T-helper 1 cell (primary cell): ENCODE data around the gene BMP8B.

Experiments
- DNase-seq, 5 donors: peaks; one replicate each; pipeline ENCODE4 v3.0.0-alpha.2; 2012 to 2020

BMP8B gene

DNA sequence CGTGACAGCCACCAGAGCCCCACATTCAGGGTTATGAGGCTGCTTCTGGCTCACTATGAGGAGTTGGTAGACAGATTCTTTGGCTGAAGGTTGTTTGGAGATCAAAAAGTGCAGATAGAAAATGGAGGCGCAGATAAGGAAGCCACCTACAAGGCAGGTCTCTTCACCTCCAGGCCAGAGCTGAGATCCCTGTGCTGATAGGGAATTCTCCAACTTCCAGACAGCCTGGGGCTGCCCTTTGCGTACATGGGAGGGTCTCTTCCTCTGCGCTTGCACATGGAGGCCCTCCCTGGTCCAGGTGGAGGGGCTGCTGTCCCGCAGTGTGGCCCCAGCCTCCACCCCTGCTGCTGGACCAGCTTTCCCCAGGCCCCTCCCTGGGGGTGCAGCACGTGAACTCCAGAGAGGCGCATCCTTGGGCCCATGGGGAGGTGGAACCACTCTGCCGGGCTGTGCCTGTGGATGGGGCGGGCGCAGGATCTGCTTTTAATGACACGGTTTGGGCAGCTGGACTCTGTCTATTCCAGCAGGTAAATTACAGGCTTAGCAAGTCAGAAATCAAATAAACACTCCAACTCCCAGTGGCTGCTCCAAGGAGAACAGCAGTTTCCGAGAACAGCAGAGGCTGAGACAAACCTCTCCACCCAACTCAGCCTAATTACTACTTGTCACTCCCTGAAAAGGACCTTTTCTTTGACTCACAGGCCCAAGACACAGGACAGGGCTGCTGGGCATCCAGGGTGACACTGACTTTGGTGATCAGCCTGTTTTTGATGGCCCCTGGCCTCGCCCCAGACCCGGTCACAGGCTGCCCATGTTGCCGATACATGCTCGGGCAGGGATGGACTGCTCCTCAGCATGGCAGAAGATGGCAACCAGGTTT, 29.9 kb downstream of the BMP8B start:
- DNase-seq = no peak

DNA sequence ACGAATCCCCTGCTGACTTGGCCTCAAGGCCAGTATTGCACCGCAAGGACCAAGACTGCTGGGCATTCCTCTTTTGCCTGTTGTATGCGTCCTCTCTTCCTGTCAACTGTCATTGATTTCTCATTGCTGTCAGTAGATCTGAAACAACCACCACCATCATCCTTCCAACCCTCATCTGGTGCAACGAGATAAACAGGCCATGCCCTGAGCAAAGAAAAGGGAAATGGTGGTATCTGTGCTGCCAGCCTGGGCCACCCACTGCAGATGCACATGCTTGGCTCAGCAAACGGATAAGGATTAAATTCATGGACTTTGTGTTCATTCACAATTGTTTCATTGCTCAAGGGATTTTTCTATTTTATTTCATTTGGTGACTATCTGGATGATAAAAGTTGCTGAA, 31.2 kb downstream of the BMP8B start:
- no peak for DNase-seq

DNA sequence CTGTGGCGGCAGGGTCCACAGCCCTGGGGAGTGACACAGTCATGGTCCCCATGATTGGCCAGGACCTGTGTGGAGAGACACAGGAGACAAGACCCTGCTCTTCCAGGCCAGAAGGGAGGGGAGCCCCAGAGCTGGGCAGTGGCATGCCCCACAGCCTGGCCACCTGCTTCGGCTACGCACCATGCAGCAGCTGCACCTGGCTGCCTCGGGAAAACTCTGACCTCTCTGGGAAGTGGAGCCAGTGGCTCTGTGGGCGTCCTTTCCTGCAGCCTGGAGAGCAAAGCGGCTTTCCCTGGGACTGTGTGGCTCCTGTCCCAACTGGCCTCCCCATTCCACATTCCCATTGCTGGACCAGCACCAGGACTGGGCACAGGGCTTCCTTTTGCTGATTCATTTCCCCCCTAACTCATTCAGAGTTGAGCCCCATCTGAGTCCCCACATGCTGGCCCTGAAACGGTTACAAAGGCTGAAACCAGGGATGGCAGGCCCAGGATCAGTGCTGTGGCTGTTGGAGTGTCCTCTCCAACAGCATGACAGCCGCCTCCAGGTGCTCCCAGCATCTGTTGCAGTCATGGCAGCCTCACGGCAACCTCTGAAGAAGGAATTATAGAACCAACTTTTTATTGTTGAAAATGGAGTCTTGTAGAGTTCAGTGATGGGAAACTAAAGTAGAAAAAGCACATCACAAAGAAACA, 32.6 kb downstream of the BMP8B start:
- no peak for DNase-seq

DNA sequence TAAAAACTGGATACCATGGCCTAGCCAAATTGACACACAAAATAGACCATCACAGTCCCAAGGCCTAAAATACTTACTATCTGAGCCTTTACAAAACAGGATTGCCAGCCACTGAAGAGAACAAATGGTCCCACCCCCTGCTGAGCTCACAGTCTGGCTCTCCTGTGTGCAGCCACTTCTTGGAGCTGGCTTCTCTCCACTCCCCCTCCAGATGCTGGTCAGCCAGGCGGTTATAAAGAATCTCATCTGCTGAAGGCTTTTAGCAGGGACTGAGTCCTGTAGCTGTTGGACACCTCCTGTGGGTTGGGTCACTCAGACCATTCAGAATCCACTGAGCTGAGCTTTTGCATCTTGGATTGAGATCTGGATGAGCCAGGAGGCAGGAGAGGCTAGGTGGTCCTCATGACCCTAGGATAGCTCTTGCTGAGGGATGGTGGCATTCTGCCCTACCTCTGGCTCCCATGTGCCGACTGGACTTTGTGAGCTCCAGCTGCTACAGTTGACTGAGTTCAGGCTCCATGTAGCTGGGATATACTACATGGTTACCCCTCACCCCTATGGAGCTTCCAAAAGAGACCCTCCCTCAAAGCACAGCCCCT, 33.7 kb downstream of the BMP8B start:
- no peak for DNase-seq

DNA sequence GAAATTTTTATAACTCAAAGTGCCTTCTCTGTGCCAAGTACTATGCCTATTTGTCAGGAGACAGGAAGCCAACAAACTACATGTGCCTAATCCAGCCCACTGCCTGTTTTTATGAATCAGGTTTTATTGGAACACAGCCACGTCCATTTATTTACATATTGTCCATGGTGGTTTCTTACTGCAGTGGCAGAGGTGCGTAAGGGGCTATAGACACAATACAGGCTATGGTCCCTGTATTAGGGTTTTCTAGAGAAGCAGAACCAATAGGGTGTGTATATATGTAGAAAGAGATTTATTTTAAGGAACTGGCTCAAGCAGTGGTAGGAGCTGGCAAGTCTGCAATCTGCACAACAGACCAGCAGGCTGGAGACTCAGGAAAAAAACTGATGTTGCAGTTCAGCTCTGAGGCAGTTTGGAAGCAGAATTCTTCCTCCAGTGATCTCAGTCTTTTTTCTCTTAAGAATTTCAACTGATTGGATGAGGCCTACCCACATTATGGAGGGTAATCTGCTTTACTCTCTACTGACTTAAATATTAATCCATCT, 34.6 kb downstream of the BMP8B start:
- DNase-seq = no peak

DNA sequence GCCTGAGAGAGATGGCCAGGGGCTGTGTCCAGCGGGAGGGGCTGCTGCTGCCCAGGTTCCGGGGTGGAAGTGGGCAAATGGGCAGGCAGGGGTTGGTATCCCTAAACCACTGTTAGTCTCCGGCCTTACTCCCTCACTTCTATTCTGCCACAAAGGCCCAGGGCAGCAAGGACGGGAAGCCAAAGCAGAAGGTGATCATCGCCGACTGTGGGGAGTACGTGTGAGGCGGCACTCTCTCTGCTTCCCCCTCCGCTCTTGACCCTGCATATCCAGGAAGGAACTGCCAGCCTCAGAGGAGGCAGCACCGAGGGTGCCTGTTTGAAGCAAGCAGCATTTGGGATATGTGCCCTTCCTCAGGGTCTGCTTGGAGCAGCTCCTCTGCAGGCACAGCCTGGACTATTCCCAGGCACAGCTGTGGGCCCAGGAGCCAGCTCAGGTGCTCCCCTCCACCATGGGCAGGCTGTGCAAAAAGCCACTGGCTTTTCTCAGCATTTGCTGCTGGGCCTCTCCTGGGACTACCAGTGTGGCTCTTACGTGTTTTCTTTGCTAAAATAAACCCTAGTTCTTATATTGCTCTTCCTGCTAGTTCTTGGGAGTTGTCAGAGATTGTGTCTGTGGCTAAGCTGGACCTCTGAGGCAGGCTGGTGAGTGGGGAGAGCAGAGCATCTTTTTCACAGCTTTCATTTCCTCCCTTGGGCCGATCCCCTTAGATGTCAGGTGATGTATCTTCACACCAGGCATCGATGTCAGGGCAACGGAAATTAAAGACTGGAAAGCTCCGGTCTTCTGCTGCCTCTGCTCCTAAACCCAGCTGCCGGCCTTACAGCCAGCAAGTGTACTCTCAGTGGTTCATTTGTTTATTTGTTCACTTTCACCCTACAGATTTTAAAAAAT, 35.3 kb downstream of the BMP8B start:
- no peak for DNase-seq

DNA sequence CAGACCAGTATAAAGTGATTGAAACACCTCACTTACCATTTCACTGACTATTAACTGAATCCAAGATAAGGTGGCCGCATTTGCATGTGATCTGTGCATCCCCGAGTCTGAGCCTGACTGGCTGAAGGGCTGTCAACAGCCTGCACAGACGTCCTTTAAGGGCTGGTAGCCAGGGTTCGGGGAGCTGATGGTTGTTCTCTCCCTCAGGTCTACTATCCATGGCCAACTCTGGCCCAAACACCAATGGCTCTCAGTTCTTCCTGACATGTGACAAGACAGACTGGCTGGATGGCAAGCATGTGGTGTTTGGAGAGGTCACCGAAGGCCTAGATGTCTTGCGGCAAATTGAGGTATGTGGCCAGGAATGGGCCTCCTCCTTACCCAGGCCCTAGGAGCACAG, 36.0 kb downstream of the BMP8B start:
- no peak for DNase-seq

DNA sequence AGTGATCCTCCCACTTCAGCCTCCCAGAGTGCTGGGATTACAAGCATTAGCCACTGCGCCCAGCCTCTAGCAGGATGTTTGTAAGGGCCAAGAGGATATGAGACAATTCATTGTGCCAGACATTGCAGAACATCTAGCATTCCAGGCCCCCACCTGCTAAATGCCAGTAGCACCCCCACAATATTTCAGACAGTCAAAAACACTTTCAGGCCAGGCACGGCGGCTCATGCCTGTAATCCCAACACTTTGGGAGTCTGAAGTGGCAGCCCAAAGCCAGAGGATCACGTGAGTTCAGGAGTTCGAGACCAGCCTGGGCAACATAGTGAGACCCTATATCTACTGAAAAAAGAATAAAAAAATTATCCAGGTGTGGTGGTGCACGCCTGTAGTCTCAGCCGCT, 37.1 kb downstream of the BMP8B start:
- no peak for DNase-seq

DNA sequence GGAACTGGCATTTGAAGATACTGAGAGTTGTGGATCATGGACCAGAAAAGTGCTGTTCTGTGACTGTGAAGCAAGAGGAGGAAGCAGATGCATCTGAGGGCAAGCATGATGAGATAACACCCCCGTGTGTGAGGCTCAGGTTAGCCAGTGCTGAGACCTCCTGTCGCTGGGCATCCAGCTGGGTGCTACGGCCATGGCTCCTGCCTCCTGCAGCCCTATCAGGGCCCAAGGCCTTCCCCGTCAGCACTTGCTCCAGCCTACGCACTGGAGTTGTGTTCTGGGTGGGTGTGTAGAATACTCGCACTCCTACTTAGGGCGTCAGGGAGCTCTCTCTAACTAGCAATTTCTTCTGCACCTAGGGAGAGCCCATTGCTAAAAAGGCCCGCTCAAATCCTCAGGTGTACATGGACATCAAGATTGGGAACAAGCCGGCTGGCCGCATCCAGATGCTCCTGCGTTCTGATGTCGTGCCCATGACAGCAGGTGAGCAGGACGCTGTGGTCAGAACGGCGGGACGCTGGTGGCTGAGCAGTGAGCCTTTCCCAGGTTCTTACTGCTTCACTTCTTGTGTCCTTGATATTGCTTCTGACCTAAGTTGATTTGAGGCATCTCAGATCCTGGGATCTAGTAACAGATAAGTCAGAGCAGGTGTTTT, 43.5 kb downstream of the BMP8B start:
- no peak for DNase-seq

DNA sequence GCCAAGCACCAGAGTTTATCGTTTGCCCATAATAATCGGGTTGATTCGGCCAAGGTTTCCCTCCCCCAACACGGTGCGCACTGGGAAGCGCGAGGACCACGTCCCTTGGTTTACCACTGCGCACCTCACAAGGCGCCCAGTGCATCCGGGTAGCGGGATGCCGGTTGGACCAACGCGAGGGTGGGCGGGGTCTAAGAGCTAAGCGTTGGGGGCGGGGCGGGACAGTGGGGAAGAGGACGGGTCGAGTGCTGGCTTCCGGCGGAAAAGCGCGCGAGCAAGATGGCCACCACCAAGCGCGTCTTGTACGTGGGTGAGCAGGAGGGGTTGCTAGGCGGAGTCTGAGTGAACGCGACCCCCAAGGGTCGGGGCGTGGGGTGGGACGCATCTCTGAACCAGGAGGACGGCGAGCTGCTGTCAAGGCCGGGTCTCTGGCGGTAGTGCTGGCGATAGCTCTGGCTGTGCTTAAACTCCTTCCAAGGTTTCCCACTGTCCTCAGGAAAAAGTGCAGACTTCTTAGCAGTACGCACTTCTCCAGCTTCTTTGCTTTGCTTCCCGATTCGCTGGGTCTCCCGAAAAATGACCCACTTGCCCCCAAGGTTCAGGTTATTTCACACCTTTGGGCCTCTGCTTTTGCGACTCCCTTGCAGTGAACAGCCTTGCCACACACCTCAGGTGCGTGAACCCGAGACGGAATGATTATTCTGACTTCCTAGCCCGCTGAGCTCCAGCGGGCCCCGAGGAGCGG, 49.9 kb downstream of the BMP8B start, which contains the start of gene PPIE:
Gene PPIE (plus strand): TSS at position 261 of the 745 bp plus-strand sequence. CDS start 19 bp downstream, at position 280.
- DNase-seq = peak; percentile 75 to 95 (median 84)

DNA sequence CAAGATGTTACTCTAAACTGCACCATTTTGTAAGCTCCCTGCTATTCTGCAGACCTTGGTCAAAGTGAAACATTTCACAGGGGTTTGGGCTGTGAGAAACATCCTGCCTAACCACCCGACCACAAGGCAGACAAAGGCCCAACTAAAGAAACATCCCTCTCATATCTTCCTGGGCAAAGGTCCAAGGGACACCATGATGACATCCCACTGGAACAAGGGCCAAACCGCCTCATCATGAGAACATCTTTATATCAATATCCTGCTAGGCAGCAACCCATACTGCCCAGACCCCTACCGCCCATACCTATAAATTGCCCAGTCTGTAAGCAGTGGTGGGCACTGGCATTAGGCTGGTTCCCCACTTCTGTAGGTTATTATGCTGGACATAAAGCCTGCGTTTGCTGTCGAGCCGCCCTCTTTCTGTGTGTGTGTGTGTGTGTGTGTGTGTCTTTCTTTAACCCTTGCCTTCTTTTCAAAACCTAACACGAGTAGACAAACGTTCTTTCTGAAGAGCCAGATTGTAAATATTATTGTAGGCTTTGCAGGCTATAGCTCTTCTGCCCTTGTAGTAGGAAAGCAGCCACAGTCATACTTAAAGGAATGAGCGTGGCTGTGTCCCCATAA, 51.0 kb downstream of the BMP8B start:
- peak in 1 of 5 donors; percentile 56 for DNase-seq

DNA sequence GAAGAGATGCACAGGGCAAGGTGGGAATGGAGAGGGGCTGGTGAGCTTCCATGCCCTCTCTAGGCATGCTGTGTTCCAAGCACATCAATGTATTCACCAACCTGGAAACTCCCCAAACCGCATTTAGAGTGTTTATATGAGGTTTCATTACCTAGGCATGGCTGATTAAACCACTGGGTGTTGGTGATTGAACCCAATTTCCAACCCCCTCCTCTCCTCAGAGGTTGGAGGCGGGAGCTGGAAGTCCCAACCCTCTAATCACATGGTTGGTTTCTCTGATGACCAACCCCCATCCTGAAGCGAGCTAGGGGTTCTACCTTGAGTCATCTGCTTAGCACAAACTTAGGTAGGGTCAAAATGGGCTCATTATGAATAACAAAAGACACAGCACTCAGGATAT, 52.9 kb downstream of the BMP8B start:
- DNase-seq = no peak

DNA sequence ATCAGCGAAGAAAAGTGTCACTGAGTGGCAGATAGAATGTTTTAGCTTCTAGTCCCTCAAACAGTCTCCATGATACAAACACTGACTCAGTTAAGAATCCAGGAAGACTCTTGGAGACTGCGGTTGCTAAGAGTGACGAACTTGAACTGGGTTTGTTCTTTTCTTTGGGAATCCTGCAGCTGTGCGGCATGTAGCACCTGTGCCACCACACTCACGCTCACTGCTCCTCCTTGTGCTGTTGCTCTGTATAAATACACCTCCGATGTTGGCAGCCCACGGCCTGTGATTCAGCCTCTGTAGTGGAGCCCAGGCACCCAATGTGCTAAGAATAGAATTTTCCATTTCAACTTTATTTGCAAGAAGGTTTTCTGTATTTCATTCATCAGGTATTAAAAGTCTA, 55.5 kb downstream of the BMP8B start:
- no peak for DNase-seq

DNA sequence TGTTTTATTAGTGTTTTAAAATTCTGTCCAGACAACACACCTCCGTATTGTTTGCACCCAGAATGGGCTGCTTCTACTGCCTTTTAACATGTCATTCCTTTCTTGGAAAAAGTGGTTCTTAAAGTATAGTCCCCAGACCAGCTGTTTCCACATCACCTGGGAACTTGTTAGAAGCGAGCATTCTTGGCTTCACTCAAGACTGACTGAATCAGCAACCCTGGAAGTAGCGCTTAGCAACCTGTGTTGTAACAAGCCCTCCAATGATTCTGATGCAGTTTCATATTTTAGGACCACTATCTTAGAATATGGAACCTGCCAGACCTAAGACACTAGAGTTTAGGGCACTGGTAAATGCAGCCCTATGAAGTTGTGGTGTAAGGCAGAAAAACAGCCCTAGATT, 55.9 kb downstream of the BMP8B start:
- no peak for DNase-seq

DNA sequence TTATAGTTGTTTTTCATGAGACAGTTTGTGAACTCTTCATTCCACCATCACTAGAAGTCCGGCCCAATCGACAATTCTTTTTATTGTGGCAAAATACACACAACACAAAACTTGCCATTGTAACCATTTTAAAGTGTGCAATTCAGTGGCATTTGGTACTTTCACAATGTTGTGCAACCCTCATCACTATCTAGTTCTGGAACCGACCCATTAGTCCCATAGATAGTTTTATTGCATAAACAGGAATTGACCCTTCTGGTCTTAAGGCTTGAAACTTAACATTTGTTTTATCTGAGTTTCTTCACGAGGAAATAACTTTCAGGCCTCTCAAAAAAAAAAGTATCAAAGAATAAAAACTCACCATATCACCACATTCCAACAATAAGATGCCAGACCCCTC, 58.8 kb downstream of the BMP8B start:
- DNase-seq = no peak

DNA sequence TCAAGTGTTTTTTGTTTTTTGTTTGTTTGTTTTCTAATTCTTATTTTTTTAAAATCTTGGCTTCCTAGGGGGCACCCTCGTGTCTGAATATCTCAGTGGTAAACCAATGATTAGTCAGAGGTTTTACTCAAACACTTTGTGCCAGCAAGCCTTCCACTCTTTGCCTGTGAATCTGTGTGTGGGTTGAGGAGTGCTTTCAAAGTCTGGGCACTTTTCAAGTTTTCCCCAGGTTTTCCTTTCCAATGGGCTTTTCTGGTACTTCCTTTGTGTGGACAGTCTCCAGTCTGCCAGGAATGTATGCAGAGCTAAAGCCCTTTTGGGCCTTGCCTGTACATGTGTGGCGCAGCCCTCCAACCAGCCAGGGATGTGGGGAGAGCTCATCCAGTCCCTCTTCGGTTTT, 59.6 kb downstream of the BMP8B start:
- no peak for DNase-seq

DNA sequence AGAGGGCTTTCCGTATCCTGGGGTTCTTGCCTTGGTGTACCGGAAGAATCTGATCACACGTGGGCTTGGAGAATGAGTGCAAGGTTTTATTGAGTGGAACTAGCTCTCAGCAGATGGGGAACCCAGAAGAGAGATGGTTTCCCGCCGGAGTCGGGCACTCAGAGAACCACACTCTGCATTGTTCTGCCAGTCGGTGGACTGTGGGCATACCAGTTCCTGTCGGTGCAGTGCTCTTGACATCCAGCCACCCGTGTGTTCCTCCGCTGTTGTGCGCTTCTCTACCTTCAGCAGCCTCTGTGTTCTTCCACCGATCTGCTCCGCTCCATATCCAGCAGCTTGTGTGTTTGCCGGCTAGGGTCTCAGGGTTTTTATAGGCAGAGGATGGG, 60.7 kb downstream of the BMP8B start:
- DNase-seq = no peak

DNA sequence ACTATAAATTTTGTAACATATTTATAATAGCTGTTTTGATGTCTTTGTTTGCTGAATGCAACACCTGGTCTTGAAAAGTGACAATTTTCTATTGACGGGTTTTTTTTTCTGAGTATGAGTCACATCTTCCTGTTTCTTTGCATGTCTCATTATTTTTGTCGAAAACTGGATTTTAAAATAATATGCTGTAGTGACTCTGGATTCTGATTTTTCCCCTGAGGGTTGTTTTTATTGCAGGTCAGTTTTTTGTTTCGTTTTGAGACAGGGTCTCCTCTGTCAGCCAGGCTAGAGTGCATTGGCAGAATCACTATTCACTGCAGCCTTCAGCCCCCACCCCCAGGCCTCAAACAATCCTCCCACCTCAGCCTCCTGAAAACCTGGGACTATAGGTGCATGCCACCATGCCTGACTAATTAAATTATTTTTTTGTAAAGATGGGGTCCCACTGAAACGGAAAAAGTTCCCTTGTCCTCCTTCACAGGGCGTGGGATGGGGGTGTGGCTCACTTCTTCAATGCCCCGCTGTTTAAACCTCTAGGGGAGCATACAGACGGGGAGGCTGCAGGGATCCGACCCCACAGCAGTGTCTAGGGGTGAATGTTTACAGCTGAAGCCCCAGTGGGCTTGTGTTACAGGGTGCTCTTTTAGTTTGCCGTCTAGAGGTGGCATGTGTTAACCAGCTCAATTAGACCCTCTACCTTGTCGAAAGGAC, 61.3 kb downstream of the BMP8B start:
- DNase-seq = peak in 1 of 5 donors; percentile 43

DNA sequence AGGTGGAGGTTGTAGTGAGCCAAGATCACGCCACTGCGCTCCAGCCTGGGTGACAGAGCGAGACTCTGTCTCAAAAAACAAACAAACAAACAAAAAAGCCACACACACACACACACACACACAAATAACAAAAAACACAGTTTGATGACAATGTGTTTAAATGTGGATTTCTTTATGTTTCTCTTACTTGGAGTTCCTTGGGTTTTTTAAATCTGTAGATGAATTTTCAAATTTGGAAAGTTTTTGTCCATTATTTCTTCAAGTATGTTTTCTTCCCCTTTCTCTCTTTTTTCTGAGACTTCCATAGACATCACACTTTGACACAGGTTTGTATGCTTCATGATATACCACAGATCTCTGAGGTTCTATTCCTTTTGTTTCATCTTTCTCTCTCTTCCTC, 62.1 kb downstream of the BMP8B start:
- DNase-seq = no peak

DNA sequence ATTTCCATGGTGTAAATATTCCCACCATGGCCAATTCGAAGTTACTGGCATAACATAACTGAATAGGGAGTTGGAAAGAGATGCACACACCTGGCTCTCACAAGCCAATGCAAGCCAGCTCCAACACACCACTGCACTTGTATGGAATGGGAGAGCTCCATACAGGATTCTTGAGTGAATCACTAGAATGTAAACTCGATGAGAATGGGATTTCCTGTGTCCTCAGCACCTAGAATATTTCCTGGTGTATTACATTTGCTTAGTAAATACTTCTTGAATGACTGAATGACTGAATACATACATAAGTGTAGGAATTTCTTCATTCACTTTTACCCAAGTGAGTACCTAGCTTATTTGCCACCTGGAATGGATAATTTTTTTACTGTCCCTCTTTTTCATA, 66.2 kb downstream of the BMP8B start:
- no peak for DNase-seq
